Measurements from ENCODE around the gene DOCK3. TPM values are rescaled to one million over a fixed set of nuclear protein-coding genes. Genes with fewer than 3 reads are reported as not detected.
"Not testable (repeated sequence)": the region's sequence is repeated elsewhere in the genome, so short reads cannot be mapped to it uniquely, and the experiment has no call there.

Gene DOCK3
- total RNA-seq, 1 donor from 2014 or later: 21.0 TPM

GRCh38 chr3:51075221-51075775, 400.6 kb downstream of the DOCK3 start:
- Mint-ChIP-seq H3K27me3 (ENCODE audit: low read depth) (no peaks in the 10 kb centered on the region), H3K4me3 (no peak overlapping the region), H3K4me1 (peaks cover 4% of the 10 kb centered on the region), H3K9me3 (no peaks in the 10 kb centered on the region), H3K36me3 (no peaks in the 10 kb centered on the region), H3K27ac (peak overlapping the region; percentile 21)
- DNase-seq (ENCODE audit: low spot score in 2 of 2, unreplicated experiment in 2 of 2): no peak
- TF ChIP-seq CTCF (IDR thresholded peaks at IDR 0.05; ENCODE audit: unreplicated experiment): no peak

GRCh38 chr3:51082363-51082762, 407.6 kb downstream of the DOCK3 start:
- DNase-seq (ENCODE audit: low spot score in 2 of 2, unreplicated experiment in 2 of 2): no peak
- Mint-ChIP-seq H3K4me3 (no peak overlapping the region), H3K36me3 (peaks cover 44% of the 10 kb centered on the region), H3K27ac (no peak overlapping the region), H3K4me1 (no peaks in the 10 kb centered on the region), H3K9me3 (peaks cover 43% of the 10 kb centered on the region), H3K27me3 (ENCODE audit: low read depth) (no peaks in the 10 kb centered on the region)
- no peak for TF ChIP-seq CTCF (IDR thresholded peaks at IDR 0.05; ENCODE audit: unreplicated experiment)

- Mint-ChIP-seq H3K4me3 (no peak overlapping the region), H3K36me3 (peaks cover 44% of the 10 kb centered on the region), H3K27ac (no peak overlapping the region), H3K27me3 (ENCODE audit: low read depth) (no peaks in the 10 kb centered on the region), H3K9me3 (peaks cover 43% of the 10 kb centered on the region), H3K4me1 (no peaks in the 10 kb centered on the region)
- no peak for DNase-seq (ENCODE audit: low spot score in 2 of 2, unreplicated experiment in 2 of 2)
- no peak for TF ChIP-seq CTCF (IDR thresholded peaks at IDR 0.05; ENCODE audit: unreplicated experiment)
These were observed 408.8 kb downstream of the DOCK3 start for GRCh38 chr3:51083490-51083889.

GRCh38 chr3:51092141-51092540, 417.4 kb downstream of the DOCK3 start:
- Mint-ChIP-seq H3K9me3 (peaks cover 21% of the 10 kb centered on the region), H3K36me3 (peaks cover 31% of the 10 kb centered on the region)
- not testable (repeated sequence) for DNase-seq (ENCODE audit: low spot score in 2 of 2, unreplicated experiment in 2 of 2); H3K27ac Mint-ChIP-seq; H3K4me1 Mint-ChIP-seq; H3K27me3 Mint-ChIP-seq (ENCODE audit: low read depth); H3K4me3 Mint-ChIP-seq

GRCh38 chr3:51094838-51095237, 420.1 kb downstream of the DOCK3 start:
- DNase-seq (ENCODE audit: low spot score in 2 of 2, unreplicated experiment in 2 of 2); H3K4me3 Mint-ChIP-seq; H3K4me1 Mint-ChIP-seq; H3K27me3 Mint-ChIP-seq (ENCODE audit: low read depth); H3K27ac Mint-ChIP-seq: not testable (repeated sequence)
- H3K36me3 Mint-ChIP-seq: peaks cover 30% of the 10 kb centered on the region
- peaks cover 18% of the 10 kb centered on the region for H3K9me3 Mint-ChIP-seq

GRCh38 chr3:51099794-51100535, 425.2 kb downstream of the DOCK3 start:
- H3K27me3 Mint-ChIP-seq (ENCODE audit: low read depth): no peaks in the 10 kb centered on the region
- peak overlapping the region; percentile 53 for H3K27ac Mint-ChIP-seq
- H3K36me3 Mint-ChIP-seq: peaks cover 14% of the 10 kb centered on the region
- H3K9me3 Mint-ChIP-seq: peaks cover 9% of the 10 kb centered on the region
- TF ChIP-seq CTCF (IDR thresholded peaks at IDR 0.05; ENCODE audit: unreplicated experiment): peak; percentile 53
- no peak overlapping the region for H3K4me3 Mint-ChIP-seq
- H3K4me1 Mint-ChIP-seq: peaks cover 11% of the 10 kb centered on the region
- DNase-seq (ENCODE audit: low spot score in 2 of 2, unreplicated experiment in 2 of 2): no peak

All from mesothelial cell of epicardium (in vitro differentiated cells).